ENCODE results near the gene ACADL. TPM values are rescaled to one million over a fixed set of nuclear protein-coding genes. Genes with fewer than 3 reads are reported as not detected.

Gene ACADL
- total and polyA plus RNA-seq, 4 donors, result 1.9 to 22.3 (median 15.2) TPM

DNA sequence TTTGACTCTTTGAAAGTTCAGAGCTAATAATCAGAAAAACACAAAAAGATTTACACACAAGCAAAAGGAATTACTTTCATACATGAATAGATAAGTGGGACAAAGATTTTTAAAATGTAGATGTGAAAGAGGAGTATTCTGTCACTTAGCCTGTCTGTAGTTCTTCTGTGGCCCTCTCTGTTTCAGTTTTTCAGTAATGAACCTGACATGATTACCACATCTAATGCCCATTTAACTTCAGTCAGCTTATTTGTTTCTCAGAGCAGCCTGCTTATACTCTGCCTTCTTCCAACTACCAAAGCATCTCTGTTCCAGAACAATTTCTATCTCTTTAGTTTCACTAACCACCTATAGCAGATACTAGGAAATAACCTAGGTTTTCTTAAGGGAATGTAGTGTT is 34.4 kb upstream of the ACADL start:
- no peak for DNase-seq (ENCODE audit: low spot score)

DNA sequence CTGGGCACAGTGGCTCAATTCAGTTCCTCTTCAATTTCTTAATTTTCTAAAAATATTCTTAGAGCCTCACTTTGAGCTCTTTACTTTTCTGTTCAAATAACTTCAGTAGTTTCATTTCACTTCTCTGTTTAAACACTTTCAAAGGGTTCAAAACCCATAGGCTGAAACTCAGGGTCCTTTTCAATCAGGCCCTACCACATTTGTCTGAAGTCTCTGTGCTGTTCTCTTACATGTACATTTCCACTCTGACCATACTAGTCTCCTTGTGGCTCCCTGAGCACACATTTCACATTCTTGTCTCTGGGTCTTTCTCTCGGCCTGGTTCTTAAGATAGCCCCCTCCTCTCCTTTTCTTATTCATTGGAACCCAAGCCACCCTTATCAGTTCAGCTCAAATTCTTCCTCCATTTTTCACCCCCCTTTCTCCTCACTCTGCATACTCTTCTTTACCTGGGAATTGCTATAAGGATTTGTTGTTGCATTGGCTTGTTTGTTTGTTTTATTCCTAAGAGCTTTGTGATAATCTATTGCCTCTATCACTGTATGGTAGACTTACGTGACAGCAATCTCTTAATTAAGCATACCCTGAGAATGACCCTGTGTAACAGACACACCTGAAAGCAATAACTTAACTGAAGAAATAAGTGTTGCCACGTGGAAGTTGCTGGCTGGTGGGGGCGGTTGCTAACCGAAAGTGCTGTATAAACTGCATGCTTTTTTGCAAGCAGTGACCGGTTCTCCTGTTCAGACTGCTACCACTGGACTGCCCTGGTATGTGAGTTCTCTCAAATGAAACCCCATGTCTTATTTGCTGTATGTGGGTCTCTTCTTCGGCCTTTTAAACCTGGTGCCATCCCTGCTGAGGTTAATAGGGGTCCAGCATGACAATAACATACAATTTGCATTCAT is 27.7 kb upstream of the ACADL start:
- no peak overlapping the region for H3K9ac ChIP-seq (ENCODE audit: low read depth in 1 of 2, low read length in 2 of 2)
- no peaks in the 10 kb centered on the region for H3K4me1 ChIP-seq (ENCODE audit: control insufficient read depth in 4 of 4, insufficient read depth in 4 of 4, low read length in 3 of 4)
- 80% methylated on average over 7 of the region's 7 CpGs for WGBS
- no peaks in the 10 kb centered on the region for H3K27me3 ChIP-seq (ENCODE audit: control insufficient read depth in 4 of 4, insufficient read depth in 4 of 4, low read length in 3 of 4)
- no peak for TF ChIP-seq NR2F2 (IDR thresholded peaks at IDR 0.05)
- TF ChIP-seq, protein P1, sequence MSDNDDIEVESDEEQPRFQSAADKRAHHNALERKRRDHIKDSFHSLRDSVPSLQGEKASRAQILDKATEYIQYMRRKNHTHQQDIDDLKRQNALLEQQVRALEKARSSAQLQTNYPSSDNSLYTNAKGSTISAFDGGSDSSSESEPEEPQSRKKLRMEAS (IDR thresholded peaks at IDR 0.05), result no peak
- TF ChIP-seq, protein P2, sequence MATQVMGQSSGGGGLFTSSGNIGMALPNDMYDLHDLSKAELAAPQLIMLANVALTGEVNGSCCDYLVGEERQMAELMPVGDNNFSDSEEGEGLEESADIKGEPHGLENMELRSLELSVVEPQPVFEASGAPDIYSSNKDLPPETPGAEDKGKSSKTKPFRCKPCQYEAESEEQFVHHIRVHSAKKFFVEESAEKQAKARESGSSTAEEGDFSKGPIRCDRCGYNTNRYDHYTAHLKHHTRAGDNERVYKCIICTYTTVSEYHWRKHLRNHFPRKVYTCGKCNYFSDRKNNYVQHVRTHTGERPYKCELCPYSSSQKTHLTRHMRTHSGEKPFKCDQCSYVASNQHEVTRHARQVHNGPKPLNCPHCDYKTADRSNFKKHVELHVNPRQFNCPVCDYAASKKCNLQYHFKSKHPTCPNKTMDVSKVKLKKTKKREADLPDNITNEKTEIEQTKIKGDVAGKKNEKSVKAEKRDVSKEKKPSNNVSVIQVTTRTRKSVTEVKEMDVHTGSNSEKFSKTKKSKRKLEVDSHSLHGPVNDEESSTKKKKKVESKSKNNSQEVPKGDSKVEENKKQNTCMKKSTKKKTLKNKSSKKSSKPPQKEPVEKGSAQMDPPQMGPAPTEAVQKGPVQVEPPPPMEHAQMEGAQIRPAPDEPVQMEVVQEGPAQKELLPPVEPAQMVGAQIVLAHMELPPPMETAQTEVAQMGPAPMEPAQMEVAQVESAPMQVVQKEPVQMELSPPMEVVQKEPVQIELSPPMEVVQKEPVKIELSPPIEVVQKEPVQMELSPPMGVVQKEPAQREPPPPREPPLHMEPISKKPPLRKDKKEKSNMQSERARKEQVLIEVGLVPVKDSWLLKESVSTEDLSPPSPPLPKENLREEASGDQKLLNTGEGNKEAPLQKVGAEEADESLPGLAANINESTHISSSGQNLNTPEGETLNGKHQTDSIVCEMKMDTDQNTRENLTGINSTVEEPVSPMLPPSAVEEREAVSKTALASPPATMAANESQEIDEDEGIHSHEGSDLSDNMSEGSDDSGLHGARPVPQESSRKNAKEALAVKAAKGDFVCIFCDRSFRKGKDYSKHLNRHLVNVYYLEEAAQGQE (IDR thresholded peaks at IDR 0.05), result no peak
- TF ChIP-seq HNF4G (IDR thresholded peaks at IDR 0.05), result no peak
- no peak for TF ChIP-seq GABPA (IDR thresholded peaks at IDR 0.05 in 1 of 2, conservative IDR thresholded peaks at IDR 0.05 in 1 of 2)
- no peaks in the 10 kb centered on the region for H3K9me3 ChIP-seq (ENCODE audit: control insufficient read depth in 4 of 4, low read length in 3 of 4)
- no peaks in the 10 kb centered on the region for H3K36me3 ChIP-seq (ENCODE audit: control insufficient read depth in 4 of 4, insufficient read depth in 3 of 4, low read depth in 1 of 4, low read length in 3 of 4)
- no peak overlapping the region for H3K4me3 ChIP-seq (ENCODE audit: low read depth in 1 of 3, low read length in 3 of 3)
- no peak for DNase-seq (ENCODE audit: low spot score)
- no peak overlapping the region for H3K27ac ChIP-seq (ENCODE audit: low read depth in 1 of 2, low read length in 2 of 2)

More for the DNA sequence above, 34.4 kb upstream of the ACADL start:
- H3K27ac ChIP-seq (ENCODE audit: low read depth in 1 of 2, low read length in 2 of 2), result no peak overlapping the region
- no peaks in the 10 kb centered on the region for H3K4me1 ChIP-seq (ENCODE audit: control insufficient read depth in 4 of 4, insufficient read depth in 4 of 4, low read length in 3 of 4)
- H3K36me3 ChIP-seq (ENCODE audit: control insufficient read depth in 4 of 4, insufficient read depth in 3 of 4, low read depth in 1 of 4, low read length in 3 of 4), result no peaks in the 10 kb centered on the region
- TF ChIP-seq HNF4G (IDR thresholded peaks at IDR 0.05) (no peak), GABPA (IDR thresholded peaks at IDR 0.05 in 1 of 2, conservative IDR thresholded peaks at IDR 0.05 in 1 of 2) (no peak)
- TF ChIP-seq, protein P3, sequence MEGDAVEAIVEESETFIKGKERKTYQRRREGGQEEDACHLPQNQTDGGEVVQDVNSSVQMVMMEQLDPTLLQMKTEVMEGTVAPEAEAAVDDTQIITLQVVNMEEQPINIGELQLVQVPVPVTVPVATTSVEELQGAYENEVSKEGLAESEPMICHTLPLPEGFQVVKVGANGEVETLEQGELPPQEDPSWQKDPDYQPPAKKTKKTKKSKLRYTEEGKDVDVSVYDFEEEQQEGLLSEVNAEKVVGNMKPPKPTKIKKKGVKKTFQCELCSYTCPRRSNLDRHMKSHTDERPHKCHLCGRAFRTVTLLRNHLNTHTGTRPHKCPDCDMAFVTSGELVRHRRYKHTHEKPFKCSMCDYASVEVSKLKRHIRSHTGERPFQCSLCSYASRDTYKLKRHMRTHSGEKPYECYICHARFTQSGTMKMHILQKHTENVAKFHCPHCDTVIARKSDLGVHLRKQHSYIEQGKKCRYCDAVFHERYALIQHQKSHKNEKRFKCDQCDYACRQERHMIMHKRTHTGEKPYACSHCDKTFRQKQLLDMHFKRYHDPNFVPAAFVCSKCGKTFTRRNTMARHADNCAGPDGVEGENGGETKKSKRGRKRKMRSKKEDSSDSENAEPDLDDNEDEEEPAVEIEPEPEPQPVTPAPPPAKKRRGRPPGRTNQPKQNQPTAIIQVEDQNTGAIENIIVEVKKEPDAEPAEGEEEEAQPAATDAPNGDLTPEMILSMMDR (IDR thresholded peaks at IDR 0.05; ENCODE audit: low read depth, low read length, missing input control), result no peak
- TF ChIP-seq, protein P2 (IDR thresholded peaks at IDR 0.05), result no peak
- TF ChIP-seq, protein P4, sequence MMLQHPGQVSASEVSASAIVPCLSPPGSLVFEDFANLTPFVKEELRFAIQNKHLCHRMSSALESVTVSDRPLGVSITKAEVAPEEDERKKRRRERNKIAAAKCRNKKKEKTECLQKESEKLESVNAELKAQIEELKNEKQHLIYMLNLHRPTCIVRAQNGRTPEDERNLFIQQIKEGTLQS (IDR thresholded peaks at IDR 0.05), result no peak
- H3K4me3 ChIP-seq (ENCODE audit: low read depth in 1 of 3, low read length in 3 of 3), result no peak overlapping the region
- H3K9ac ChIP-seq (ENCODE audit: low read depth in 1 of 2, low read length in 2 of 2), result no peak overlapping the region
- no peaks in the 10 kb centered on the region for H3K9me3 ChIP-seq (ENCODE audit: control insufficient read depth in 4 of 4, low read length in 3 of 4)
- H3K27me3 ChIP-seq (ENCODE audit: control insufficient read depth in 4 of 4, insufficient read depth in 4 of 4, low read length in 3 of 4), result no peaks in the 10 kb centered on the region
